GM19324 (cell line): Measurements from ENCODE around the gene MN1.

Experiments used
- ATAC-seq: cut with Tn5 transposase; IDR thresholded peaks from one replicate; pipeline ENCODE4 v1.9.1; 2021; ENCODE audit warnings: mild to moderate bottlenecking, moderate library complexity; ENCODE audit not compliant: unreplicated experiment, low FRiP score

The MN1 gene

GRCh38 chr22:27827604-27828587 lies 26.3 kb upstream of the MN1 start:
- no peak for ATAC-seq

- ATAC-seq, result no peak
Observed at GRCh38 chr22:27825174-27825573, 23.6 kb upstream of the MN1 start.

- ATAC-seq, result no peak
Observed at GRCh38 chr22:27823221-27823620, 21.7 kb upstream of the MN1 start.

- ATAC-seq, result no peak
Observed at GRCh38 chr22:27820896-27821866, 19.6 kb upstream of the MN1 start.

GRCh38 chr22:27816552-27816951 lies 15.0 kb upstream of the MN1 start:
- ATAC-seq, result no peak

- ATAC-seq, result no peak
Observed at GRCh38 chr22:27815826-27816530, 14.4 kb upstream of the MN1 start.

GRCh38 chr22:27814993-27815392 lies 13.4 kb upstream of the MN1 start:
- ATAC-seq, result no peak

GRCh38 chr22:27811778-27812177 lies 10.2 kb upstream of the MN1 start:
- ATAC-seq, result no peak

GRCh38 chr22:27810609-27811151 lies 9.1 kb upstream of the MN1 start:
- ATAC-seq, result no peak

- ATAC-seq, result no peak
Observed at GRCh38 chr22:27809700-27810608, 8.4 kb upstream of the MN1 start.

GRCh38 chr22:27809226-27809603 lies 7.7 kb upstream of the MN1 start:
- no peak for ATAC-seq

- ATAC-seq, result no peak
Observed at GRCh38 chr22:27808451-27809225, 7.1 kb upstream of the MN1 start.

- no peak for ATAC-seq
Observed at GRCh38 chr22:27805841-27806240, 4.3 kb upstream of the MN1 start.

- ATAC-seq, result no peak
Observed at GRCh38 chr22:27804470-27805297, 3.1 kb upstream of the MN1 start.

GRCh38 chr22:27803841-27804415 lies 2.4 kb upstream of the MN1 start:
- no peak for ATAC-seq

GRCh38 chr22:27802346-27803073 lies 954 bp upstream of the MN1 start:
- ATAC-seq, result no peak

GRCh38 chr22:27801202-27801615 lies 347 bp downstream of the MN1 start:
- ATAC-seq, result no peak
